Ovary (tissue), 3 donors: ENCODE results near the gene NEMF.

Source experiments
- EP300 ChIP-seq: sonication (generic); formaldehyde crosslinking; IDR thresholded peaks from one replicate; pipeline ENCODE4 v1.6.1; 2017; ENCODE audit warnings: antibody characterized with exemption
- POLR2A ChIP-seq: fragments of 450-650 bp; IDR thresholded peaks from one replicate; pipeline ENCODE4 v1.6.1; 2017; ENCODE audit warnings: antibody characterized with exemption, mild to moderate bottlenecking, moderate library complexity
- TF ChIP-seq, protein P1 (sequence below), 3 donors: fragments of 450-650 bp in 2 of 3; fragments of 200-600 bp in 1 of 3; IDR thresholded peaks; one replicate each; pipeline versions ENCODE4 v1.5.1 to v1.8.0; 2016 to 2022; ENCODE audit warnings: antibody characterized with exemption in 3 of 3, mild to moderate bottlenecking in 1 of 3
- donor health status: DM: no; HTN: no; CAD: no.

DNA sequence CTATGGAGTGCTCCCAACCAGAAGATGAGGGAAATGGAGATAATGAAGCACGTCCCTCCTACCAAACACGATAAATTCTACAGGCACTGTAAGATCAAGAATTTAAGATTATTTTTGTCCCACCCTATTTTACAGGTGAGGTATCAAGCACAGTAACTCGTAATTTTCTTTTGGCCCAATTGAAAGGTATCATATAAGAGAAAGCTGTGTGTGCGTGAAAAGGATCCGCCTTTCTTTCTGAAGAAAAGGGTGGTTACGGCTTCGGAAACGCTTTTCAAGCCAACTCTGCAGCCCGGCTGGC, 85.4 kb downstream of the NEMF start:
- TF ChIP-seq, protein P1, sequence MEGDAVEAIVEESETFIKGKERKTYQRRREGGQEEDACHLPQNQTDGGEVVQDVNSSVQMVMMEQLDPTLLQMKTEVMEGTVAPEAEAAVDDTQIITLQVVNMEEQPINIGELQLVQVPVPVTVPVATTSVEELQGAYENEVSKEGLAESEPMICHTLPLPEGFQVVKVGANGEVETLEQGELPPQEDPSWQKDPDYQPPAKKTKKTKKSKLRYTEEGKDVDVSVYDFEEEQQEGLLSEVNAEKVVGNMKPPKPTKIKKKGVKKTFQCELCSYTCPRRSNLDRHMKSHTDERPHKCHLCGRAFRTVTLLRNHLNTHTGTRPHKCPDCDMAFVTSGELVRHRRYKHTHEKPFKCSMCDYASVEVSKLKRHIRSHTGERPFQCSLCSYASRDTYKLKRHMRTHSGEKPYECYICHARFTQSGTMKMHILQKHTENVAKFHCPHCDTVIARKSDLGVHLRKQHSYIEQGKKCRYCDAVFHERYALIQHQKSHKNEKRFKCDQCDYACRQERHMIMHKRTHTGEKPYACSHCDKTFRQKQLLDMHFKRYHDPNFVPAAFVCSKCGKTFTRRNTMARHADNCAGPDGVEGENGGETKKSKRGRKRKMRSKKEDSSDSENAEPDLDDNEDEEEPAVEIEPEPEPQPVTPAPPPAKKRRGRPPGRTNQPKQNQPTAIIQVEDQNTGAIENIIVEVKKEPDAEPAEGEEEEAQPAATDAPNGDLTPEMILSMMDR (IDR thresholded peaks at IDR 0.05) = no peak
- no peak for TF ChIP-seq EP300
- no peak for TF ChIP-seq POLR2A
